OCI-LY7 (cell line): Measurements from ENCODE around the gene RPL36A.

Experiments
- EZH2phosphoT487 ChIP-seq: fragments of 200-600 bp; sonication (generic); IDR thresholded peaks from 2 replicates; pipeline ENCODE4 v1.6.1; 2018; ENCODE audit warnings: low read depth, borderline replicate concordance, mild to moderate bottlenecking, mixed run types, antibody characterized with exemption, low read length, moderate library complexity, mixed read lengths
- TF ChIP-seq, protein P1 (sequence below): fragments of 200-600 bp; sonication (generic); conservative IDR thresholded peaks from 2 replicates; pipeline ENCODE4 v1.5.1; 2014; ENCODE audit warnings: mild to moderate bottlenecking, antibody characterized with exemption, low read length, moderate library complexity, mixed read lengths

DNA sequence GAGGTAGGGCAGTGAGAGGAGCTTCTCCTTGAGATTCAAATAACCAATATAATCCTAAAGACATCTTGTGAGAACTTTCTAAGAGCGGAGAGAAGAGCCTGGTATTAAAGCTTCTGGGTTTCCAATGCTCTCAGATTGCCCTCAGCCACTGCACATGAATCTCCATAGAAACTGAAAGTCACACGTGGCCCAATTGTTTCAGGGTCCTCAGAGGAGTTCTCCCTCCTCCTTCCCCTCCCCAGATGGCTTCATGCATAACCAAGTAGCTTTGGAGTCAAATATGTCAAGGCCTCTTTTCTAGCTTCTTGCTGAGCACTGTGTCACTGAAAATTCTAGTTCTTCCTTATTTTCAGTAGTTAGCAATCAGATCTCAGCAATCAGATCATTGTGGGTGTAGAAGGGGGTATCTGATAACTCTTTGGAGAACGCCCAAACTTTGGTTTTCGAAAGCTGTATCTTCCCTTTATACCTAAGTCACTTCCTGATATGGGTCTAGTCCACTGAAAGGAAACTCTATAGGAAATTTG lies 7.1 kb upstream of the RPL36A start:
- TF ChIP-seq, protein P1, sequence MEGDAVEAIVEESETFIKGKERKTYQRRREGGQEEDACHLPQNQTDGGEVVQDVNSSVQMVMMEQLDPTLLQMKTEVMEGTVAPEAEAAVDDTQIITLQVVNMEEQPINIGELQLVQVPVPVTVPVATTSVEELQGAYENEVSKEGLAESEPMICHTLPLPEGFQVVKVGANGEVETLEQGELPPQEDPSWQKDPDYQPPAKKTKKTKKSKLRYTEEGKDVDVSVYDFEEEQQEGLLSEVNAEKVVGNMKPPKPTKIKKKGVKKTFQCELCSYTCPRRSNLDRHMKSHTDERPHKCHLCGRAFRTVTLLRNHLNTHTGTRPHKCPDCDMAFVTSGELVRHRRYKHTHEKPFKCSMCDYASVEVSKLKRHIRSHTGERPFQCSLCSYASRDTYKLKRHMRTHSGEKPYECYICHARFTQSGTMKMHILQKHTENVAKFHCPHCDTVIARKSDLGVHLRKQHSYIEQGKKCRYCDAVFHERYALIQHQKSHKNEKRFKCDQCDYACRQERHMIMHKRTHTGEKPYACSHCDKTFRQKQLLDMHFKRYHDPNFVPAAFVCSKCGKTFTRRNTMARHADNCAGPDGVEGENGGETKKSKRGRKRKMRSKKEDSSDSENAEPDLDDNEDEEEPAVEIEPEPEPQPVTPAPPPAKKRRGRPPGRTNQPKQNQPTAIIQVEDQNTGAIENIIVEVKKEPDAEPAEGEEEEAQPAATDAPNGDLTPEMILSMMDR, result no peak
- TF ChIP-seq EZH2phosphoT487, result no peak
